Liver (tissue), 9 donors: ENCODE measurements around the gene SLC31A1. TPM values are rescaled to one million over a fixed set of nuclear protein-coding genes. Genes with fewer than 3 reads are reported as not detected.

Source experiments
- DNase-seq: peaks from one replicate; pipeline ENCODE4 v3.0.0-alpha.2; 2017; ENCODE audit warnings: low spot score
- H3K27ac ChIP-seq, 2 donors: one replicate each; pipeline ENCODE4 v1.7.0; 2013; ENCODE audit warnings: inconsistent platforms in 2 of 2, low read length in 2 of 2, control low read depth in 1 of 2, low read depth in 1 of 2, mild to moderate bottlenecking in 1 of 2
- H3K27me3 ChIP-seq, 4 donors: one replicate each; pipeline versions ENCODE4 v1.6.1 to v1.7.0; 2013; ENCODE audit warnings: low read length in 3 of 4, inconsistent platforms in 1 of 4, mild to moderate bottlenecking in 1 of 4, moderate library complexity in 1 of 4; ENCODE audit not compliant: control insufficient read depth in 4 of 4, insufficient read depth in 4 of 4
- H3K36me3 ChIP-seq, 4 donors: one replicate each; pipeline versions ENCODE4 v1.6.1 to v1.7.0; 2013; ENCODE audit warnings: low read length in 3 of 4, mild to moderate bottlenecking in 3 of 4, low read depth in 1 of 4, moderate library complexity in 1 of 4; ENCODE audit not compliant: control insufficient read depth in 4 of 4, insufficient read depth in 3 of 4
- H3K4me1 ChIP-seq, 4 donors: one replicate each; pipeline versions ENCODE4 v1.6.1 to v1.7.0; 2013; ENCODE audit warnings: low read length in 3 of 4, mild to moderate bottlenecking in 3 of 4, moderate library complexity in 1 of 4; ENCODE audit not compliant: control insufficient read depth in 4 of 4, insufficient read depth in 4 of 4
- H3K4me3 ChIP-seq, 3 donors: one replicate each; pipeline versions ENCODE4 v1.6.1 to v1.7.0; 2013; ENCODE audit warnings: low read length in 3 of 3, control low read depth in 1 of 3, low read depth in 1 of 3, mild to moderate bottlenecking in 1 of 3
- H3K9ac ChIP-seq, 2 donors: one replicate each; pipeline ENCODE4 v1.7.0; 2013; ENCODE audit warnings: low read length in 2 of 2, mild to moderate bottlenecking in 2 of 2, moderate library complexity in 2 of 2, control low read depth in 1 of 2, low read depth in 1 of 2
- H3K9me3 ChIP-seq, 4 donors: one replicate each; pipeline versions ENCODE4 v1.6.1 to v1.7.0; 2013; ENCODE audit warnings: low read length in 3 of 4; ENCODE audit not compliant: control insufficient read depth in 4 of 4
- GABPA ChIP-seq, 2 donors: IDR thresholded peaks in 1 of 2; conservative IDR thresholded peaks in 1 of 2; 2 replicates each; pipeline ENCODE4 v1.6.1; 2016; ENCODE audit warnings: antibody characterized with exemption in 2 of 2, mild to moderate bottlenecking in 1 of 2, moderate library complexity in 1 of 2
- HNF4A ChIP-seq, 2 donors: conservative IDR thresholded peaks; 2 replicates each; pipeline ENCODE4 v1.6.1; 2016; ENCODE audit warnings: antibody characterized with exemption in 2 of 2, mild to moderate bottlenecking in 2 of 2
- JUND ChIP-seq, 2 donors: IDR thresholded peaks; 2 replicates each; pipeline ENCODE4 v1.6.1; 2016; ENCODE audit warnings: antibody characterized with exemption in 2 of 2
- NR2F2 ChIP-seq: IDR thresholded peaks from 2 replicates; pipeline ENCODE4 v1.6.1; 2016; ENCODE audit warnings: antibody characterized with exemption
- RAD21 ChIP-seq, 2 donors: IDR thresholded peaks; 2 replicates each; pipeline ENCODE4 v1.6.1; 2016; ENCODE audit warnings: antibody characterized with exemption in 2 of 2, mild to moderate bottlenecking in 2 of 2
- REST ChIP-seq: IDR thresholded peaks from 2 replicates; pipeline ENCODE4 v1.6.1; 2016; ENCODE audit warnings: antibody characterized with exemption, mild to moderate bottlenecking
- TAF1 ChIP-seq: conservative IDR thresholded peaks from 2 replicates; pipeline ENCODE4 v1.6.1; 2016; ENCODE audit warnings: antibody characterized with exemption, mild to moderate bottlenecking
- YY1 ChIP-seq: IDR thresholded peaks from 2 replicates; pipeline ENCODE4 v1.6.1; 2016; ENCODE audit warnings: antibody characterized with exemption, mild to moderate bottlenecking
- WGBS: extraction: QIAGEN DNeasy Blood & Tissue Kit; methylation state at CpG from one replicate; pipeline ENCODE4 v1.1.7; 2013; 5-methylcytosine and 5-hydroxymethylcytosine counted together
- polyA plus RNA-seq, 2 donors: library from polyadenylated mRNA; stranded (reverse) in 1 of 2; unstranded in 1 of 2; fragments of 200-250 nt in 1 of 2; fragments of >200 nt in 1 of 2; fragmentation: Nextera tagmentation in 1 of 2; extraction: Ambion mirVana in 1 of 2; gene quantifications; one replicate each; pipeline versions ENCODE4 v1.2.1 to v1.2.3, GENCODE V29; 2013 to 2015
- total RNA-seq, 2 donors: library from RNA; depleted of rRNA; stranded (reverse); fragments of >200 nt; gene quantifications; one replicate each; pipeline ENCODE4 v1.2.3, GENCODE V29; 2014
- TF ChIP-seq, protein P1 (sequence below): fragments of 150-350 bp; IDR thresholded peaks from 2 replicates; pipeline ENCODE4 v1.5.1; 2017; ENCODE audit warnings: improper control_type of control experiment, low read depth, low read length; ENCODE audit not compliant: missing input control
- TF ChIP-seq, protein P2 (sequence below): IDR thresholded peaks from 2 replicates; pipeline ENCODE4 v1.6.1; 2016; ENCODE audit warnings: antibody characterized with exemption
- TF ChIP-seq, protein P3 (sequence below): IDR thresholded peaks from 2 replicates; pipeline ENCODE4 v1.6.1; 2016; ENCODE audit warnings: antibody characterized with exemption
- donor health status: healthy.
- donor health status: healthy.
- donor health status: healthy.
- donor health status: healthy.
- donor health status: healthy.

The SLC31A1 gene
- total and polyA plus RNA-seq, 4 donors = 26.6 to 96.2 (median 44.9) TPM

- H3K9me3 ChIP-seq = no peaks in the 10 kb centered on the region
- H3K4me3 ChIP-seq = no peak overlapping the region
- 76% methylated on average over 8 of the region's 8 CpGs for WGBS
- no peak overlapping the region for H3K27ac ChIP-seq
- no peak overlapping the region for H3K9ac ChIP-seq
- no peaks in the 10 kb centered on the region for H3K4me1 ChIP-seq
- no peaks in the 10 kb centered on the region for H3K27me3 ChIP-seq
- DNase-seq = no peak
- no peaks in the 10 kb centered on the region for H3K36me3 ChIP-seq
- TF ChIP-seq NR2F2 (no peak), JUND (IDR thresholded peaks at IDR 0.05) (no peak), HNF4A (conservative IDR thresholded peaks at IDR 0.05) (no peak)
- TF ChIP-seq, protein P1, sequence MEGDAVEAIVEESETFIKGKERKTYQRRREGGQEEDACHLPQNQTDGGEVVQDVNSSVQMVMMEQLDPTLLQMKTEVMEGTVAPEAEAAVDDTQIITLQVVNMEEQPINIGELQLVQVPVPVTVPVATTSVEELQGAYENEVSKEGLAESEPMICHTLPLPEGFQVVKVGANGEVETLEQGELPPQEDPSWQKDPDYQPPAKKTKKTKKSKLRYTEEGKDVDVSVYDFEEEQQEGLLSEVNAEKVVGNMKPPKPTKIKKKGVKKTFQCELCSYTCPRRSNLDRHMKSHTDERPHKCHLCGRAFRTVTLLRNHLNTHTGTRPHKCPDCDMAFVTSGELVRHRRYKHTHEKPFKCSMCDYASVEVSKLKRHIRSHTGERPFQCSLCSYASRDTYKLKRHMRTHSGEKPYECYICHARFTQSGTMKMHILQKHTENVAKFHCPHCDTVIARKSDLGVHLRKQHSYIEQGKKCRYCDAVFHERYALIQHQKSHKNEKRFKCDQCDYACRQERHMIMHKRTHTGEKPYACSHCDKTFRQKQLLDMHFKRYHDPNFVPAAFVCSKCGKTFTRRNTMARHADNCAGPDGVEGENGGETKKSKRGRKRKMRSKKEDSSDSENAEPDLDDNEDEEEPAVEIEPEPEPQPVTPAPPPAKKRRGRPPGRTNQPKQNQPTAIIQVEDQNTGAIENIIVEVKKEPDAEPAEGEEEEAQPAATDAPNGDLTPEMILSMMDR = no peak
These were observed 86.1 kb downstream of the SLC31A1 start for GRCh38 chr9:113307396-113307975.

DNA sequence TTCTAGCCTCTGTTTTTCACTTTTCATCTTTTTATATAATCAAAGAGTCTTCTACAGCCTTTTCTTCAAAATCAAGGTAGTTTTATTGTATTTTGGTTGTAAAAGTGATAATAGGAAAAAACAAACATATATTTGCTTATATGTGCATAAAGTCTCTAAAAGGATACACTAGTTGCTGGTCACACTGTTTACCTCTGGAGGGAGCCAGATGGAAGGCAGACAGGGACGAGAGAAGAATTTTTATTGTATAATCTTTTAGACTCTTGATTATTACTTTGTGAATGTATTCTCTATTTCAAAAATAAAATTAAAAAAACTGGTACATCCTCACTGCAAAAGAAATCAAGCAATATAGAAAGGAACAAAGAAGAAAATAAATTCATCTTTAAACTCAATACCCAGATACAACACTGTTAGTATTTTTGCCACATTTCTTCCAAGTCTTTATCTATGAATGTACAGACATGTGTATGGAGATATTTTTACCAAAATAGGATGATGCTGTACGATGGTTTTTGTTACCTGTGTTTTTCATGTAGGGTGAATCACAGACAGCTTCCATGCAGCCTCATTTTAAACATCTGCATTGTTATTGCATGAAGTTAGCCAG, 88.0 kb downstream of the SLC31A1 start:
- H3K27me3 ChIP-seq = no peaks in the 10 kb centered on the region
- no peaks in the 10 kb centered on the region for H3K4me1 ChIP-seq
- WGBS = 4% methylated on average over 2 of the region's 2 CpGs
- H3K36me3 ChIP-seq = no peaks in the 10 kb centered on the region
- DNase-seq = no peak
- no peaks in the 10 kb centered on the region for H3K9me3 ChIP-seq
- no peak overlapping the region for H3K27ac ChIP-seq
- H3K9ac ChIP-seq = no peak overlapping the region
- TF ChIP-seq RAD21 (IDR thresholded peaks at IDR 0.05) (peak; percentile 91 to 94), TAF1 (no peak)
- TF ChIP-seq, protein P1 = peak; percentile 76
- H3K4me3 ChIP-seq = no peak overlapping the region

DNA sequence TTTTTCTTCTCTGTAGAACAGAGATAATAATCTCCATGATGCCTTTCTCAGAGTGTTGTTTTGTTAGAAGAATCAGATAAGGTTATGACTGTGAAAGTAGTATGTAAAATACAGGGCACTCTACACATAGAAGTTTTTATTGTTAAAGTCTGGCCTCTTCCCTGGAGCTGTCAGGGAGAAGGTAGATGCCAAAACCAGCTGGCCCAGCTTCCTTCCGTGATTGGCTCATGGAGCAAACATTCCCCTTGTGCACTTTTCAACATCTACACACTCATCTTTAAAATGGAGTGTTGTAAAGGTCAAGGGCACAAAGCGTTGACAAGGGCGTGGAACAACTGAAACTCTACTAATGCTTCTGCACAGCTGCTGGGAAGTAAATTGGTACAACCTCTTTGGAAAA, 89.2 kb downstream of the SLC31A1 start:
- 73% methylated on average over 3 of the region's 3 CpGs for WGBS

More for the DNA sequence above, 89.2 kb downstream of the SLC31A1 start:
- Histone ChIP-seq H3K27ac (no peak overlapping the region), H3K27me3 (no peaks in the 10 kb centered on the region), H3K4me3 (no peak overlapping the region), H3K9me3 (no peaks in the 10 kb centered on the region), H3K4me1 (no peaks in the 10 kb centered on the region), H3K9ac (no peak overlapping the region), H3K36me3 (no peaks in the 10 kb centered on the region)
- DNase-seq = no peak
- no peak for TF ChIP-seq YY1
- TF ChIP-seq, protein P2, sequence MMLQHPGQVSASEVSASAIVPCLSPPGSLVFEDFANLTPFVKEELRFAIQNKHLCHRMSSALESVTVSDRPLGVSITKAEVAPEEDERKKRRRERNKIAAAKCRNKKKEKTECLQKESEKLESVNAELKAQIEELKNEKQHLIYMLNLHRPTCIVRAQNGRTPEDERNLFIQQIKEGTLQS = no peak
- TF ChIP-seq REST = no peak
- TF ChIP-seq, protein P3, sequence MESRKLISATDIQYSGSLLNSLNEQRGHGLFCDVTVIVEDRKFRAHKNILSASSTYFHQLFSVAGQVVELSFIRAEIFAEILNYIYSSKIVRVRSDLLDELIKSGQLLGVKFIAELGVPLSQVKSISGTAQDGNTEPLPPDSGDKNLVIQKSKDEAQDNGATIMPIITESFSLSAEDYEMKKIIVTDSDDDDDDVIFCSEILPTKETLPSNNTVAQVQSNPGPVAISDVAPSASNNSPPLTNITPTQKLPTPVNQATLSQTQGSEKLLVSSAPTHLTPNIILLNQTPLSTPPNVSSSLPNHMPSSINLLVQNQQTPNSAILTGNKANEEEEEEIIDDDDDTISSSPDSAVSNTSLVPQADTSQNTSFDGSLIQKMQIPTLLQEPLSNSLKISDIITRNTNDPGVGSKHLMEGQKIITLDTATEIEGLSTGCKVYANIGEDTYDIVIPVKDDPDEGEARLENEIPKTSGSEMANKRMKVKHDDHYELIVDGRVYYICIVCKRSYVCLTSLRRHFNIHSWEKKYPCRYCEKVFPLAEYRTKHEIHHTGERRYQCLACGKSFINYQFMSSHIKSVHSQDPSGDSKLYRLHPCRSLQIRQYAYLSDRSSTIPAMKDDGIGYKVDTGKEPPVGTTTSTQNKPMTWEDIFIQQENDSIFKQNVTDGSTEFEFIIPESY = no peak
- no peak for TF ChIP-seq GABPA (IDR thresholded peaks at IDR 0.05 in 1 of 2, conservative IDR thresholded peaks at IDR 0.05 in 1 of 2)
